Fibroblast of gingiva (primary cell): ENCODE data around the gene BTN1A1.
"Not testable (repeated sequence)": the region's sequence is repeated elsewhere in the genome, so short reads cannot be mapped to it uniquely, and the experiment has no call there.

Experiments used
- DNase-seq: peaks from one replicate; pipeline ENCODE4 v3.0.0-alpha.2; 2011; ENCODE audit warnings: low read depth

The BTN1A1 gene

DNA sequence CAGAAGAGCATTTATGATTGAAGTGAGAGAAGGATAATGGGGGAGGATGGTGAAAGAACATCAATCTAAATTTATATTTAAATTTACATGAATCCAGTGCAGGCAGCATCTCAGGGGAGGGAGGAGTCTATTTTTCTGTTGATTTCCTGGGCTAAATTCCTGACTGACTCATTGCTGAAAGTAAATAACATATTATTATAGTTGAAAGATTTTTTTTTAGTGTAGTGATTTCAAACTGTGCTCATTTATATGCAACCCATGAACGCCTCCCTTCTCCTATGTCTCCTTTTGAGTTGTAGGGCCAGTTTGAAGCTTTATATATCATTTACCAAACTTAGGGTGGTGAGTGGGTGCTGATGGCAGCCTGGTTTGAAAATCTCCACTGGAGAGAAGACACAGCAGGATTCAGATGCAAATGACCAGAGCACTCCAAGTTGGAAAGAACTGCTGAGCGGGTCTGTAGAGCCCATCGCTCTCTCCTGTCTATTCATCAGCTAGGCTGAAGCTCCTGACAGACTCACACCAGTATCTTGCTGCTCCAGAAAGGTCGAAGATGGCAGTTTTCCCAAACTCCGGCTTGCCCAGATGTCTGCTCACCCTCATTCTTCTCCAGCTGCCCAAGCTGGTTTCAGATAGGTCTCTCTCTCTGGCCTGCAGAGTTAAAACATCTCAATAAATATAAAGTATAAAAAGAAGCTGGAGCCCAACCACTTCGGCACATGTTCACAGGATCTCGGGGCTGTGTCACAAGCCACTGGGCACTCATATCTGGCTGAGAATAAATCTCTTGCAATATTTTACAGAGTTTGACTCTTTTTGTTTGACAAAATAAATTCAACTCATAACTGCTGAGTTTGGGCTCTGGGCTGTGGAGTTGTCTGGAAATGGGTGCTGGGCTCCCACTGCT lies 24.0 kb upstream of the BTN1A1 start:
- no peak for DNase-seq

DNA sequence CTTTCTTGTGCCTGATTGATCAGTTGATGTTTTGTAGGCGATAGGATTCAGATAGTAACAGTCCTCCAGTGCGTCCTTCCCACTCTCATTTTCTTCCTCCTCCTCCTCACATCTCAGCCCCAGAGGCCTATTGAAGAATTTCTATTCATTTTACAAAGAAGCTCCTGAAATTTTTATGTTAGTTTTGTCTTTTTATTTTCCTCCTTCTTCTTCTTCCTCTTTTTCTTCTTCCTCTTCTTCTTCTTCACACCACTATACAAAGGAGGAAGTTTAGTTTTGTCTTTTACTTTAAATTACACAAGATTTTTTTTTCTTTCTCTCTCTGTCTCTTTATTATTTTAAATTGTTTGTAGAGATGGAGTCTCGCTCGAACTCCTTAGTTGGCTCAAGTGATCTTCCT lies 23.2 kb upstream of the BTN1A1 start:
- no peak for DNase-seq

DNA sequence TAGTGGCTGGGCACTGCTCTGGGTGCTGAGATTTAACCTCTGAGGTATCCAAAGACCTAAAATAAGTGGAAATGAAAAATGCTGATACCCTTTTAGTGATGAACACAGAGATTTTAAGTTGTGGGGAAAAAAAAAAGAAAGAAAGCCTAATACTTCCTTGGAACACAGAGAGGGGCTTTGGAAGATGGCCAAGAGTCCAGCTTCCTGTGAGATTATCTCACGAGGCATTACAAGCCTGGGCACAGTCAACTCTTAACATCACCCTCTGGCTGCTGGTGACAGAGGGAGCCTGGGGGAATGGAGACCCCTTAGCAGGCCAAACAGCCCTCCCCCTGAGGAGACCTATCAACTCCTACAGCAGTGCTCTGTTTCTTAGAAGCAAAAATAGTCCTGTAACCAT lies 22.7 kb upstream of the BTN1A1 start:
- DNase-seq: no peak

DNA sequence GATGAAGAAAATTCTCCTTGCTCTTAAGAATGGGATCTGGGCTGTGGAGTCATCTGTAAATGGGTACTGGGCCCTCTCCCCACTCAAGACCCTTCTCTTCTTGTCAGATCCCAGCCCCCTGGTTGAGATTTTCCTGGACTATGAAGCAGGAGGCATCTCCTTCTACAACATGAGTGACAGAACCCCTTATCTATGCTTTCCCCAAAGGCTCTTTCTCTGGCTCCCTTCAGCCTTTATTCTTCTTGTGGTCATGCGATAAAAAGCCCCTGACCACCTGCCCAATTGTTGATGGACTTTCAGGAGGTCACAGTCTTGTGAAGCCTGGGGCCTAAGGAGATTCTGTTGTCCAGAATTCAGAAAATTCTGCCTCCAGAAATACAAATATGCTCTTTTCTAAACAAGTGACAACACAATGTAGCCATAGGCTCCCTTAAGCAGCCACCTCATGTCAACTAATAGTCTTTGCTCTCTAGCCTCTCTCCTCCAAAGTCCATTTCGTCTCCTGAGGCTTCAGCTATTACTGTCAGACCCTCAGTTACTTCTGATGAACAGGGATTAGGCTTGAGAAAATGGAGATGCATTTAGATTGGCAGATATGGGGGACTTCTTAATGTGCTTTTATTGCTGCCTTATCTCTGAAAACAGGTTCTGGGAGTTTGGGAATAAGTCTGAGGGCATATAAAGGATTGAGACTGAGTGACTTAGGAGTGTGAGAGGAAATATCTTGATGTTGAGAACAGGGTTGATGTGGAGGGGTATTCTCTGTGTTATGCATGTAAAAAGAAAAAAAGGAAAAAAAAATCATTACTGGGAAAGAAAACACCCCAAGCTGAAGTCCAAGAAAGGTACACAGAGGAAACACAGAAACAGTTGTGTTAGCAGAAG lies 21.8 kb upstream of the BTN1A1 start:
- DNase-seq: no peak

DNA sequence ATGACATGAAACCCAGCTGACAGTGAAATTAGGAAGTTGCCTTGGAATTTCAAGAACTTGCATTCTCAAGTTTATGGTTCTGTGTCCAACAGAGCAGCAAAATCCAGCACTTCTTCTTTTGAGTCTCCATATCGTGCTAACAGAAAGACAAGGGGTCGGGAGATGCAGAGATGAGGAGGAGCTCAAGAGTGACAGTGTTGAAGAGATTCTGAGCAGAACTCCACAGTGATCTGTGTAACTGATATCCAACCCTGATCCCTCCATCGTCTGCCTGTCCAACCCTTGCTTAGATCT lies 21.2 kb upstream of the BTN1A1 start:
- DNase-seq: no peak

DNA sequence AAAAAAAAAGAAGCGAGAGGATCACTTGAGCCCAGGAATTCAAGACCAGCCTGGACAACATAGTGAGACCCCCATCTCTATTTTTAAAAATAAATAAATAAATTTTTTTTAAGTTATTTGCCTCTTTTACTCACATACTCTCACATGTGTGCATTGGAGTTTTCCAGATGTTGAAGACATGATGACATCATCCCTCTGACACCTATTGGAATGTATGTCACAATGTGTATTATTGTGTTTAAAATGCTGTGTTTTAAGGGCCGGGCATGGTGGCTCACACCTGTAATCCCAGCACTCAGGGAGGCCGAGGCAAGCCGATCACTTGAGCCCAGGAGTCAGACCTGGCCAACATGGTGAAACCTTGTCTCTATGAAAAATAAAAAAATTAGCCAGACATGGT lies 17.8 kb upstream of the BTN1A1 start:
- no peak for DNase-seq

DNA sequence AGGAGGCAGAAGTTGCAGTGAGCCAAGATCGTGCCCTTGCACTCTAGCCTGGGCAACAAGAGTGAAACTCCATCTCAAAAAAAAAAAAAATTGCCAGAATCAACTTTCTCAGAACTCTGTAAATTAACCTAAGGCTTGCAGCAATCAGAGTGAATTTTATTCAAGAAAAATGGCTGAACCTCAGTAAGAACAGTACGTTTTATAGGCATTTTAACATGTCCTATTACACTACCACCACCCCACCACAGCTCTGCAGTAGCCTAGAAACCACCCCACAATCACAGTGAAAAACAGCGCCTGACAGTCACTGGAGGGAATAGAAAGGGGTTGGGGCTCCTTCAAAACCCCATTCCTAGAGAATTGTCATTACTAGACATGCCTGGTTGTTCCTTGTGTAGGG lies 16.4 kb upstream of the BTN1A1 start:
- no peak for DNase-seq

DNA sequence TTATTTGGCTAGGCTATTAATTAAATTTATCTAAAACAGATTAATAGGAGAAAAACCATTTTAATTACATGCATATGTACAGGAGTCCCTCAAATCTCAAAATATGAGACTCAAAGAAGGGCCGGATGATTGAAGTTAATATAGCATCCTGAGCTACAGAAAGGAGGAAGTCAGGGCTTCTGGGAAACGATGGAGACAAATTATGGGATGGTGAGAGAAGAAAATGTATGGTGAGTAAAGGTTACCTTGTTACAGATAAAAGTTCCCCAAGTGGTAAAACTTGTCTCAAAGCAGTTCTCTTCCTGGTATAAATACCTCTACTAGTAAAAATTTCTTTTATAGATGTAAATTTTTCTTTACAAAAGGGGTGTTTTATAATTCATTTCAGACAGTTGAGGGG lies 15.9 kb upstream of the BTN1A1 start:
- no peak for DNase-seq

DNA sequence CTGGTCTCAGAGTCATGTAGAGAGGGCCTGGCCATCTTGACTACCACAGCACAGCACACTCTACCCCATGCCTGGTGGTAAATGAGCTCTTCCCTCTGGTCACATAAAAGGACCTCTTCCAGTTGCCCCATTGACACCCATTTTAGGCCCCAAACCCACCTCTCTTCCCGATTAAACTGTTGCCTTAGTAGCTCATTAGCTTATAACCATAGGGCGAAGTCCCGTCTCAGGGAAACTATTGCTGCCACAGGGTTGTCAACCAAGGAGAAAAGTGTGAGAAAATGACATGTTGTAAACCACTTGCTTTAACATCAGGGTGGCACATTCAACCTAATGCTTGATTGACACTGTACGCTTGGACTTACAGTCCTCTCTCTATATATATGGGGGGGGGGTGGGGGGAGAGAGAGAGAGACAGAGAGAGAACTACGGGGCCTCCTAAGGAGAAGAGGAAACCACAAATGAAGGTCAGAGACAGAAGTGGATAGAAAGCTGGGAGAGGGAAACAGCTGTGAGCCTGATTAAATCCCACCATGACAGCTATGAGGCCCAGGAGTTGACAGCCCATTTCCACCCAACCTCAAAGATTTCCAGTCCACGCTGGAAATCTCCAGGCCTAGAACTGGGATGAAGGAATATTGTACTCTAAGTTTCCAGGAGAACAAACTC lies 14.9 kb upstream of the BTN1A1 start:
- DNase-seq: no peak

DNA sequence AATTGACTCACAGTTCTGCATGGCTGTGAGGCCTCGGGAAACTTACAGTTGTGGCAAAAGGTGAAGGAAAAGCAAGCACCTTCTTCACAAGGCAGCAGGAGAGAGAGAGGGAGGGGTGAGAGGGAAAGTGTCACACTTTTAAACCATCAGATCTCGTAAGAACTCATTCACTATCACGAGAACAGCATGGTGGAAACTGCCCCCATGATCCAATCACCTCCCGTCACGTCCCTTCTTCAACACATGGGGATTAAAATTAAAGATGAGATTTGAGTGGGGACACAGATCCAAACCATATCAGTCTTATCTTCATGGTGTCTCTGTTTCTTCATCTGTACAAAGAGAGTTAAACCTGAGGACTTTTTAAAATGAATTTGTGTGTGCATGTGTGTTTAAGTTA lies 13.7 kb upstream of the BTN1A1 start:
- no peak for DNase-seq

DNA sequence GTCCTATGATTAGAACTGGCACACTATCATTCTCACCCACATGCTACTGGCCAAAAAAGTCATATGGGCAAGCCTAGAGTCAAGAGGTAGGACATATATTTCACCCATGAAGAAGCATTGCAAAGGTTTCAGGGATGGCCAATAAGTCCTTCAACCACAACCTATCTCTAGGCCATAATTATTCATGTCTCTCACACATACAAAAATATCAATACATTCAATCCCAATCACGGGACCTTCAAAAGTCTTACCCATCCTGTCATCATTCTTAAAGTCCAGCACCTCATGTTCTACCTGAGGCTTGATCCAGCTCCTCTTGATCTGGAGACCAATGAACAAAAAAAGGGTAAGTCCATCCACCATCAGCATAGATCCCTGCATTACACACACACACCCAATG lies 12.6 kb upstream of the BTN1A1 start:
- DNase-seq: no peak

DNA sequence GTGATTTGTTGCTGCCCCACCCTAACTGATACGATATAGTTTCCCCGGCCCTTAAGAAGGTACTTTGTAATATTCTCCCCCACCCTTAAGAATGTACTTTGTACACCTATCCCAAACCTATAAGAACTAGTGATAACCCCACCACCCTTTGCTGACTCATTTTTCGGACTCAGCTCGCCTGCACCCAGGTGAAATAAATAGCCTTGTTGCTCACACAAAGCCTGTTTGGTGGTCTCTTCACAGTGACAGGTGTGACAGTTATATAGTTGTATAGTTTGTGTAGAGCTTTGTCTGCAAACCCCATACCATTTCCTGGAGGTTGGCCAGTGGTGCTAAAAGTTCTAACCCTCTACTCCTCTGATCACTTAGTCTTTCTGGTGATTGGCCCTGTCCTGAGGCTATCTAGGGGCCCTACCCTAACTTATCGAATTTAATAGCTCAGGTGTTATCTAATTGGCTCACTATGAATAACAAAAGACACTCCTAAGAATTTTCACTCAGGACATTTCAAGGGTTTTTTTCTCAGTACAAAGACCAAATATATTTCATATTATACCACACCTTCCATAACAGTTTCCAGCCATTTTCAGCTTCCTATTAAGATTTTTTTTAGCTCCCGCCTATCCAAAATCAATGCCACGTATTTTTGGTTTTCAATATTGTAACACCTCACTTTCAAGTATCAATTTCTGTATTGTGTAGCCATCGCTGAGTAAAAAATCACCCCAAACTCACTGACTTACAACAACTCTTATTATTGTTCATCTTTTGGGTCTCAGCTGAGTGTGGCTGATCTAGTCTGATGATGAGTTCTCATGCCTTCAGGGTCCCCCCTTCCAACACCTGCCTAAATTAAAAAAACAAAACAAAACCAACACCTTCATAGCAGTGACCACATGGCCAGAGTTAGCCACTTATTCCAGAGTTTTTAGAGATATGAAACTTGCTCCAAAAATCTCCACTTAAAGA lies 9.8 kb upstream of the BTN1A1 start:
- DNase-seq: no peak

DNA sequence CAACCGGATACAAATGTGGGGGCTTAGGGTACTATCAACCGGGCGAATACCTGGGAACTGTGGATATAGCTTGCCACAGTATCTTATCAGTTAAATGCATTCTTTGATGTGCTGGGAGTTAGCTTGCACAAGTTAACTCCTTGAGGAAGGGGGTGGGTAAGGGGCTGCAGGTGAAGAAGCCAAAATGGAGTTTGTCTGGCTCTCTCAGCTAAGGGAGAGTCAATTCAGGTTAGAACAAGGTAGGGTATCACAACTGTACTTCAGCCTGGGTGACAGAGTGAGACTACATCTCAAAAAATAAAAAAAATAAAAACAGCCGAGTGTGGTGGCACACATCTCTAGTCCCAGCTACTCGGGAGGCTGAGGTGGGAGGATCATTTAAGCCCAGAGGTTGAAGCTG lies 8.5 kb upstream of the BTN1A1 start:
- no peak for DNase-seq

DNA sequence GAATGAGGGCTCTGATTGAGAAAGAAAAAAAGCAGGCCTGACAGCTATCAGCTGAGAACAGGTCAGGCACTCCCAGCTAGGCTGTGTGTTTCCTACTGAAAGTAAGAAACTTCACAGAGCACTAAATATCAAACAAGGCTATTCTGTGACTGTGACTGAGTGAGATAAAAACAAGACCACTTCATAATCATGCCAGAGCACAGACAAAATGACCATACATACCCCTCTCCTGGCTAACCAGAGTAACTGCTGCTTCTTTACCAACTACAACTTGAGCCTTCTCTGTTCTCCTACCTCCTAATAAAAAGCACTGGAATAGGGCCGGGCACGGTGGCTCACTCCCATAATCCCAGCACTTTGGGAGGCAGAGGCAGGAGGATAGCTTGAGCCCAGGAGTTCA lies 6.8 kb upstream of the BTN1A1 start:
- peak; percentile 22 for DNase-seq

DNA sequence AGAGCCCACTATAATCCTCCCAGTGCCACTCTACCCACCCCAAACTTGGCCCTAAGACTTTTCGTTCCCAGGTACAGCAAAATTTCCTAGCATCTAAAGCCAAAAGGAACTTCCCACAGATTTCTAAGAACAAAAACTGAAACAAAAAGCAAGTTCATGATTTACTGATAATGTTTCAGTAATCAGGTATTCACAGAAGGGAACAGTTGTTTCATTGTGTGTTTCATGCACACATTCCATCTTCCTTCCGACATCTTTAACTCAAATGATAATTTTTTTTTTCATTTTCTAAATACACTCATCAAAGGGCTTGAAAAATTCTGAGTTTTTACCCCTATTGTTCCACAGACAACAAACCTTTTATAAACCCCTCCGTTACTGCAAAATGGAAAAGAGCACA lies 6.0 kb upstream of the BTN1A1 start:
- DNase-seq: no peak

DNA sequence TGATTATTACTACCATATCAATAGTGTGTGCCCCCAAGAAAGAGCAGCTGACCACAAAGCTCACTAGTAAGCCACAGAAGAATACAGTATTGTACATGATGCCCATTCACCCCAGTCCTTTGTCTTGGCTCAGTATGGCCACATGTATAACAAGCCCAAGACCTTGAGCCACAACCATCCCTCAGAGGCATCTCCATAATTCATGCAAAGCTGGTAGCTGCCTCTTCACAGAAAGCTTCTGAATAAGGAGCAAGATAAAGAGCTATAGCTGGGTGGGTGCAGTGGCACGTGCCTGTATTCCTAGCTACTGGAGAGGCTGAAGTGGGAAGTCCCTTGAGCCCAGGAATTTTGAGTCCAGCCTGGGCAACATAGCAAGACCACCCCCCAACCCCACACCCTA lies 4.8 kb upstream of the BTN1A1 start:
- no peak for DNase-seq

DNA sequence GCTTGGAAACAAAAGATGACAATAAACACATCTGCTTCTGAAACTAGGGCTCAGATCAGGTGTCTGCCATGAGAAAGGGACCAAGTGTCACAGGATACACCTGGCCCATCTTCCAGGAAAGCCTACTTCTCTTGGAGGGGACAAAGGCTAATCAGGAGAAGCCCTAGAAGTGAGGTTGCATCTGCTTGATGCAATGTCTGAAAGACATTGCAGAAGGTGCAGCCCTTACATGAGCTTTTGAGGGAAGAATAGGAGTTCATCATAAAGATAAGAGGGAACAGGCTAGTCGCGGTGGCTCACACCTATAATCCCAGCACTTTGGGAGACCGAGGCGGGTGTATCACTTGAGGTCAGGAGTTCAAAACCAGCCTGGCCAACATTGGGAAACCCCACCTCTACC lies 2.5 kb upstream of the BTN1A1 start:
- DNase-seq: no peak

DNA sequence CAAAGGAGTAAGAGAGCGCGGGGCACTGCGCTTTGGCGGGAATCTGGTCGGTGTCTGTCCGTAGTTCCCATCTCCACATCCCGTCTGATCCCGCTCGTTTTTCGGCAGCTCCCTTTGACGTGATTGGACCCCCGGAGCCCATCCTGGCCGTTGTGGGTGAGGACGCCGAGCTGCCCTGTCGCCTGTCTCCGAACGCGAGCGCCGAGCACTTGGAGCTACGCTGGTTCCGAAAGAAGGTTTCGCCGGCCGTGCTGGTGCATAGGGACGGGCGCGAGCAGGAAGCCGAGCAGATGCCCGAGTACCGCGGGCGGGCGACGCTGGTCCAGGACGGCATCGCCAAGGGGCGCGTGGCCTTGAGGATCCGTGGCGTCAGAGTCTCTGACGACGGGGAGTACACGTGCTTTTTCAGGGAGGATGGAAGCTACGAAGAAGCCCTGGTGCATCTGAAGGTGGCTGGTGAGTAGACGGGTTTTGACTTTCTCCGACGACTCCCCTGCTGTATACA lies 1.4 kb downstream of the BTN1A1 start:
- DNase-seq: no peak

DNA sequence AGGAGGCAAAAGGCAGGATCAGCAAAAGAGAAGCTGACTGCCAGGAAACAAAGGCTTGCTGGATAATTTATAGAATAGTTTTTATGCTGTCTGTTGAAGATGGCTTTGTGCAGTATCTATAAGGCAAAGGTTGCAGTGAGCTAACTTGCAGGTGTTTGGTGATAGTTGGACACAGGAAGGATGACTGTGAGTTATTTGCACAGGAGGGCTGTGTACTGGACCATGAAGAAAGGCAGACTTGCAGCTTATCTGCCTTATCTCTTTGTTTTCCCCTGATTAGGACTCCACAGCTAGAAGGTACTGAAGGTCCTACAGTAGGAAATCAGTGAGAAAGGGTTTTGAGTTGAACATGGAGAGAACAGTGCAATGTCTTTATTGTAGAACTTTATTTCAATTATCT lies 2.1 kb downstream of the BTN1A1 start:
- DNase-seq: no peak

DNA sequence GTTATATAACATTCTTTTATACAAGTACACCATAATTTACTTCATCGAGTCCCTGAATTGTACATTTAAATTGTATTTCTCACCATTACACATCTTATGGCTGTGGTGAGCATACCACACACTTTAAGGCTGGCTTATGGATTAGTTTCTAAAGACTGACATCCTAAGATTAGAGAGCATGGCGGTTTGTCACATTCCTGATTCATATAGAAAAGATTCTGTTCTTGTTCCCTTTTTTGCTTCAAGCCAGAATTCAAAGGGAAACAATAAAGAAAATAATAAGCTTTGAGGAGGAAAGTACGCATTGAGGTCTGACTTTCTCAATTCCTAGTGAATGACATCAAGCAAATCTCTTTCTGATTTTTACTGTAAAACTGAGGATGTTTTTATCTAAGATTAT lies 2.5 kb downstream of the BTN1A1 start:
- no peak for DNase-seq

DNA sequence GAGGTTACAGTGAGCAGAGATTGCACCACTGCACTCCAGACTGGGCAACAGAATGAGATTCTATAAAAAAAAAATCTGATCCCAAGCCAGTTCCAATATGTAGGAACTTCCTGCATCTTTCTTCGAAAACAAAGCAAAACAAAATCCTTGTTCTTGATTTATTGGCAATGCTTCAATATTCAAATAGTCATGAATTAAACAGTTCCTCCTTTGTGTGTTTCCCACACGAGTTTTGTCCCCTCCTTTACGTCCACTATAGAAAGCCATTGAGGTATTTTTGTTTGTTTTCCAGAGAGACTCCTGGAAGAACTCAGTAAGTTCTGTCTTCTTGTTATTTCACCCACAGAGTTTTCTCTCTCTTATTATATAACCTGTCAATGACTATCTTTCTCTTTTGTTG lies 7.6 kb downstream of the BTN1A1 start:
- DNase-seq: no peak

DNA sequence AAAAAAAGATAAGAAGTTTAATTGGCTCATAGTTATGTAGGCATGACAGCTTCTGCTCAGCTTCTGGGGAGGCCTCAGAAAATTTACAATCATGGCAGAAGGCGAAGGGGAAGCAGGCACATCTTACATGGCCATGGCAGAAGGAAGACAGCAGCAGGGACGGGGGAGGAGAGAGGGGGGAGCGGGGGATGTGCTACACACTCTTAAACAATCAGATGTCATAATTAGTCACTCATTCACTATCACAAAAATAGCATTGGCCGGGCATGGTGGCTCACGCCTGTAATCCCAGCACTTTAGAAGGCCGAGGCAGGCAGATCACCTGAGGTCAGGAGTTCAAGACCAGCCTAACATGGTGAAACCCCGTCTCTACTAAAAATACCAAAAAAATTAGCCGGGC lies 10.9 kb downstream of the BTN1A1 start:
- not testable (repeated sequence) for DNase-seq
